Measurements from ENCODE around the gene KIF21B.
A peak's percentile ranks its signal among the peaks of the same experiment; 100 is the strongest.
"Not testable (repeated sequence)": the region's sequence is repeated elsewhere in the genome, so short reads cannot be mapped to it uniquely, and the experiment has no call there.

KIF21B gene

GRCh38 chr1:200934676-200935245, 88.8 kb downstream of the KIF21B start:
- no peak overlapping the region for H3K4me3 ChIP-seq (ENCODE audit: low read depth, low read length)
- no peak for TF ChIP-seq MYC (IDR thresholded peaks at IDR 0.05; ENCODE audit: low read depth, low read length)
- no peak for TF ChIP-seq MAX (IDR thresholded peaks at IDR 0.05; ENCODE audit: low read depth, low read length)
- no peak for TF ChIP-seq CTCF (IDR thresholded peaks at IDR 0.05; ENCODE audit: low read depth, low read length)
- no peak for TF ChIP-seq POLR2A (IDR thresholded peaks at IDR 0.05; ENCODE audit: extremely low read depth, insufficient read length)
- no peak for DNase-seq (ENCODE audit: low read depth)

DNA sequence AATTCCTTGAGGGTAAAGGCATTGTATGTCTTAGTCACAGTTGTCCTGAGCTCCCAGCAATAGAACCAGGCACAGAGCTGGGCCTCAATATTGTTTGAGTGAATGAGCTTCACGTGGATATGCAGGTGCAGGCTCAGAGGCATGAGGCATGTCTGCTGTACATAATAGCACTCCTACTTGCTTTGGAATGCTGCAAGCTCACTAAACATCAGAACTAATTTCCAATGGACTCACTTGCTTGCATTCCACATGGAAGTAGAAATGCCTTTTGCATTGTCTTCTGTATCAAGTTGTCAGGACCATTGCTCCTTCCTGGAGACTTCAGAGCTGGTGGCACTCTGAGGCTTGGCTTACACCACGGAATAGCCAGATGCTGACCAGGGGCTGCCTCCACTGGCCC, 91.7 kb downstream of the KIF21B start:
- TF ChIP-seq MYC (IDR thresholded peaks at IDR 0.05; ENCODE audit: low read depth, low read length) (no peak), POLR2A (IDR thresholded peaks at IDR 0.05; ENCODE audit: extremely low read depth, insufficient read length) (no peak), CTCF (IDR thresholded peaks at IDR 0.05; ENCODE audit: low read depth, low read length) (no peak), MAX (IDR thresholded peaks at IDR 0.05; ENCODE audit: low read depth, low read length) (no peak)
- DNase-seq (ENCODE audit: low read depth): no peak
- H3K4me3 ChIP-seq (ENCODE audit: low read depth, low read length): no peak overlapping the region

GRCh38 chr1:200930285-200930684, 93.2 kb downstream of the KIF21B start:
- not testable (repeated sequence) for H3K4me3 ChIP-seq (ENCODE audit: low read depth, low read length); DNase-seq (ENCODE audit: low read depth)

GRCh38 chr1:200929530-200930278, 93.8 kb downstream of the KIF21B start:
- H3K4me3 ChIP-seq (ENCODE audit: low read depth, low read length): no peak overlapping the region
- DNase-seq (ENCODE audit: low read depth): no peak
- TF ChIP-seq CTCF (IDR thresholded peaks at IDR 0.05; ENCODE audit: low read depth, low read length) (no peak), MYC (IDR thresholded peaks at IDR 0.05; ENCODE audit: low read depth, low read length) (no peak), MAX (IDR thresholded peaks at IDR 0.05; ENCODE audit: low read depth, low read length) (no peak), POLR2A (IDR thresholded peaks at IDR 0.05; ENCODE audit: extremely low read depth, insufficient read length) (no peak)

DNA sequence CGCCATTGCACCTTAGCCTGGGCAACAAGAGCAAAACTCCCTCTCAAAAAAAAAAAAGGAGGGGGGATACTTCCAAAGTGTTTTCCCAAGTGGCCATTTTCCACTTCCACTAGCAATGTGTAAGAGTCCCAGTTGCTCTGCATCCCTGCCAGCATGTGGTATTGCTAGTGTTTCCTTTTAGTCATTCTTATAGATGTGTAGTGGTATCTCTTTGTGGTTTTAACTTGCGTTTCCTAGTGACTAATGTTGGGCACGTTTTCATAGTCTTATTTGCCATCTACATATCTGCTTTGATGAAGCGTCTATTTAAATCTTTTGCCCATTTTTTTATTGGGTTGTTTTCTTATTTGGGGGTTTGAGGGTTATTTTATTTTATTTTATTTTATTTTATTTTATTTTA, 97.7 kb downstream of the KIF21B start:
- TF ChIP-seq MYC (IDR thresholded peaks at IDR 0.05; ENCODE audit: low read depth, low read length) (0 out of 2 replicates have a peak, but pooled peaks have one; percentile 17), POLR2A (IDR thresholded peaks at IDR 0.05; ENCODE audit: extremely low read depth, insufficient read length) (no peak)
- DNase-seq (ENCODE audit: low read depth): peak; percentile 83

DNA sequence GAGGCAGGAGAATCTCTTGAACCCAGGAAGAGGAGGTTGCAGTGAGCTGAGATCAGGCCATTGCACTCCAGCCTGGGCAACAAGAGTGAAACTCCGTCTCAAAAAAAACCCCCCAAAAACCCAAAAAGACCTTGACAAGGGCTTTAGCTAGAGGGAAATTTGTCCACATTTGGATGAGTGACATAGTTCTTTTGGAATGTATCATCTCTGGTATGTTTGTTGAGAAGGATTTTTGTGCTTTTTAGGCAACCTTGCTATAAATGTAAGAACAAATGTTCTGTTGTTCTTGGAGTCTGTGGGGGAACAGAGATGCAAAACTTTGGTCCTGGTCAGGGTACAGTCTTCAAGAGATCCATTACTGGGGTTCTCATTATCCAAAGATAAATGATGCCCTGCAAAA, 99.9 kb downstream of the KIF21B start:
- TF ChIP-seq POLR2A (IDR thresholded peaks at IDR 0.05; ENCODE audit: extremely low read depth, insufficient read length) (no peak), MYC (IDR thresholded peaks at IDR 0.05; ENCODE audit: low read depth, low read length) (no peak), CTCF (IDR thresholded peaks at IDR 0.05; ENCODE audit: low read depth, low read length) (no peak), MAX (IDR thresholded peaks at IDR 0.05; ENCODE audit: low read depth, low read length) (no peak)
- H3K4me3 ChIP-seq (ENCODE audit: low read depth, low read length): no peak overlapping the region
- DNase-seq (ENCODE audit: low read depth): no peak

More for the DNA sequence above, 97.7 kb downstream of the KIF21B start:
- H3K4me3 ChIP-seq (ENCODE audit: low read depth, low read length): no peak overlapping the region
